Uterus (tissue), 4 donors: Measurements from ENCODE around the gene RASSF8. TPM values are rescaled to one million over a fixed set of nuclear protein-coding genes. Genes with fewer than 3 reads are reported as not detected.

Experiments
- DNase-seq, 2 donors: peaks; one replicate each; pipeline ENCODE4 v3.0.0-alpha.2; 2019 to 2020
- H3K27ac ChIP-seq, 2 donors: fragments of 200-600 bp; sonication (generic); 1 replicate in 1 of 2; 2 replicates in 1 of 2; pipeline ENCODE4 v1.5.1; 2016 to 2018
- H3K27me3 ChIP-seq, 2 donors: fragments of 200-600 bp; sonication (generic); one replicate each; pipeline ENCODE4 v1.5.1; 2018 to 2019; ENCODE audit warnings: control low read depth in 1 of 2
- H3K36me3 ChIP-seq, 2 donors: fragments of 200-600 bp; sonication (generic); one replicate each; pipeline ENCODE4 v1.5.1; 2019; ENCODE audit warnings: control low read depth in 1 of 2
- H3K4me1 ChIP-seq, 2 donors: fragments of 200-600 bp; sonication (generic); one replicate each; pipeline ENCODE4 v1.5.1; 2018 to 2019; ENCODE audit warnings: control low read depth in 1 of 2
- H3K4me3 ChIP-seq, 2 donors: fragments of 200-600 bp; sonication (generic); 1 replicate in 1 of 2; 2 replicates in 1 of 2; pipeline ENCODE4 v1.5.1; 2018 to 2019; ENCODE audit warnings: mild to moderate bottlenecking in 1 of 2
- H3K9me3 ChIP-seq, 2 donors: fragments of 200-600 bp; sonication (generic); one replicate each; pipeline ENCODE4 v1.5.1; 2019; ENCODE audit warnings: control low read depth in 1 of 2
- CTCF ChIP-seq, 4 experiments: fragments of 200-600 bp in 2 of 4; fragments of 450-650 bp in 2 of 4; sonication (generic) in 2 of 4; IDR thresholded peaks; one replicate each; pipeline ENCODE4 v1.5.1; 2016 to 2019; ENCODE audit warnings: antibody characterized with exemption in 4 of 4, mild to moderate bottlenecking in 2 of 4, moderate library complexity in 1 of 4
- POLR2A ChIP-seq, 2 donors: fragments of 450-650 bp; IDR thresholded peaks; one replicate each; pipeline ENCODE4 v1.6.1; 2016; ENCODE audit warnings: antibody characterized with exemption in 2 of 2, mild to moderate bottlenecking in 1 of 2, moderate library complexity in 1 of 2
- intact Hi-C: fragments of 100-400 bp; cut with DNase I; formaldehyde crosslinking; loops from one replicate; pipeline ENCODE4 v1.15.1; 2023; ENCODE audit warnings: low total_unique reads
- total RNA-seq, 4 donors: library from RNA; depleted of rRNA in 3 of 4; stranded (reverse); fragments of >200 nt in 3 of 4; gene quantifications; one replicate each; pipeline versions ENCODE4 v1.1.0 to v1.2.4, GENCODE V29; 2014 to 2023
- donor health status: DM: yes; HTN: yes; CAD: no.

The RASSF8 gene
- total RNA-seq, 4 donors from 2014 or later = 54.1 to 174 (median 119) TPM

- intact Hi-C loops = no loop called here
- no peak for DNase-seq
Measured at GRCh38 chr12:26014085-26014484, 55.6 kb downstream of the RASSF8 start.

GRCh38 chr12:26016516-26016915, 58.0 kb downstream of the RASSF8 start:
- H3K27me3 ChIP-seq = no peaks in the 10 kb centered on the region
- H3K4me1 ChIP-seq = peaks cover 0 to 14% of the 10 kb centered on the region in 2 donors
- no peaks in the 10 kb centered on the region for H3K9me3 ChIP-seq
- H3K36me3 ChIP-seq = no peaks in the 10 kb centered on the region
- DNase-seq = no peak
- H3K27ac ChIP-seq = no peak overlapping the region
- TF ChIP-seq POLR2A (IDR thresholded peaks at IDR 0.05) = no peak
- TF ChIP-seq CTCF (IDR thresholded peaks at IDR 0.05) = no peak
- intact Hi-C loops = no loop called here
- H3K4me3 ChIP-seq = no peak overlapping the region

More at GRCh38 chr12:26014085-26014484, 55.6 kb downstream of the RASSF8 start:
- H3K4me3 ChIP-seq = no peak overlapping the region
- TF ChIP-seq POLR2A (IDR thresholded peaks at IDR 0.05) (no peak), CTCF (IDR thresholded peaks at IDR 0.05) (no peak)
- H3K27me3 ChIP-seq = no peaks in the 10 kb centered on the region
- no peak overlapping the region for H3K27ac ChIP-seq
- H3K4me1 ChIP-seq = peaks cover 0 to 19% of the 10 kb centered on the region in 2 donors
- no peaks in the 10 kb centered on the region for H3K9me3 ChIP-seq
- no peaks in the 10 kb centered on the region for H3K36me3 ChIP-seq

- Histone ChIP-seq H3K27me3 (no peaks in the 10 kb centered on the region), H3K27ac (no peak overlapping the region), H3K36me3 (no peaks in the 10 kb centered on the region), H3K9me3 (no peaks in the 10 kb centered on the region), H3K4me3 (no peak overlapping the region), H3K4me1 (peaks cover 0 to 14% of the 10 kb centered on the region in 2 donors)
- no peak for TF ChIP-seq POLR2A (IDR thresholded peaks at IDR 0.05)
- peak; percentile 27 to 52 (median 33) for TF ChIP-seq CTCF (IDR thresholded peaks at IDR 0.05)
- intact Hi-C loops = no loop called here
- no peak for DNase-seq
Measured at GRCh38 chr12:26017484-26018211, 59.2 kb downstream of the RASSF8 start.

GRCh38 chr12:26018926-26019325, 60.4 kb downstream of the RASSF8 start:
- DNase-seq = no peak
- intact Hi-C loops = no loop called here
- TF ChIP-seq CTCF (IDR thresholded peaks at IDR 0.05) (no peak), POLR2A (IDR thresholded peaks at IDR 0.05) (no peak)
- Histone ChIP-seq H3K4me3 (no peak overlapping the region), H3K9me3 (no peaks in the 10 kb centered on the region), H3K27ac (no peak overlapping the region), H3K36me3 (no peaks in the 10 kb centered on the region), H3K27me3 (no peaks in the 10 kb centered on the region), H3K4me1 (peaks cover 0 to 5% of the 10 kb centered on the region in 2 donors)

- intact Hi-C loops = no loop called here
- Histone ChIP-seq H3K27ac (no peak overlapping the region), H3K9me3 (no peaks in the 10 kb centered on the region), H3K4me1 (peaks cover 0 to 4% of the 10 kb centered on the region in 2 donors), H3K36me3 (no peaks in the 10 kb centered on the region), H3K4me3 (no peak overlapping the region), H3K27me3 (no peaks in the 10 kb centered on the region)
- no peak for DNase-seq
- TF ChIP-seq POLR2A (IDR thresholded peaks at IDR 0.05) = no peak
- TF ChIP-seq CTCF (IDR thresholded peaks at IDR 0.05) = no peak
Measured at GRCh38 chr12:26021534-26021933, 63.1 kb downstream of the RASSF8 start.
